GM23338 (cell line): ENCODE data around the gene CDH23. TPM values are rescaled to one million over a fixed set of nuclear protein-coding genes. Genes with fewer than 3 reads are reported as not detected.

Source experiments
- ATAC-seq: fragments of 200-7000 bp; cut with Tn5 transposase; 3 replicates; pipeline ENCODE4 v1.9.1; 2020
- DNase-seq: peaks from one replicate; pipeline ENCODE4 v3.0.0-alpha.2; 2015; ENCODE audit warnings: low spot score
- H2AFZ ChIP-seq: fragments of 200-600 bp; sonication (generic); 2 replicates; pipeline ENCODE4 v1.8.0; 2016; ENCODE audit warnings: antibody characterized with exemption, mild to moderate bottlenecking, moderate library complexity
- H3F3A ChIP-seq: fragments of 200-600 bp; sonication (generic); replicated peaks from 2 replicates; pipeline ENCODE4 v1.8.0; 2017; ENCODE audit warnings: antibody characterized with exemption, mixed run types, low read depth
- H3K27ac ChIP-seq: fragments of 200-600 bp; sonication (generic); 2 replicates; pipeline ENCODE4 v1.6.1; 2016; ENCODE audit warnings: low read depth
- H3K27me3 ChIP-seq: fragments of 200-600 bp; sonication (generic); 2 replicates; pipeline ENCODE4 v1.8.0; 2016; ENCODE audit warnings: mild to moderate bottlenecking, mixed run types, moderate library complexity; ENCODE audit not compliant: insufficient read depth
- H3K36me3 ChIP-seq: fragments of 200-600 bp; sonication (generic); 2 replicates; pipeline ENCODE4 v1.8.0; 2016; ENCODE audit warnings: mild to moderate bottlenecking; ENCODE audit not compliant: insufficient read depth
- H3K4me1 ChIP-seq: fragments of 200-600 bp; sonication (generic); 2 replicates; pipeline ENCODE4 v1.8.0; 2016; ENCODE audit warnings: mild to moderate bottlenecking, moderate library complexity; ENCODE audit not compliant: insufficient read depth
- H3K4me2 ChIP-seq: fragments of 200-600 bp; sonication (generic); 2 replicates; pipeline ENCODE4 v1.7.1; 2017; ENCODE audit warnings: mixed run types
- H3K4me3 ChIP-seq: fragments of 200-600 bp; sonication (generic); 2 replicates; pipeline ENCODE4 v1.6.1; 2016; ENCODE audit warnings: mixed run types
- H3K79me2 ChIP-seq: fragments of 200-600 bp; sonication (generic); replicated peaks from 2 replicates; pipeline ENCODE4 v1.8.0; 2017; ENCODE audit warnings: mild to moderate bottlenecking; ENCODE audit not compliant: insufficient read depth
- H3K9me2 ChIP-seq: fragments of 200-600 bp; sonication (generic); 2 replicates; pipeline ENCODE4 v1.8.0; 2017; ENCODE audit not compliant: insufficient read depth
- H4K20me1 ChIP-seq: fragments of 200-600 bp; sonication (generic); replicated peaks from 2 replicates; pipeline ENCODE4 v1.8.0; 2017; ENCODE audit warnings: mild to moderate bottlenecking; ENCODE audit not compliant: insufficient read depth
- H3K27ac Mint-ChIP-seq: 2 replicates; pipeline ENCODE4 v1.8.0; 2020; ENCODE audit warnings: inconsistent platforms, mild to moderate bottlenecking, moderate library complexity, mixed read lengths
- H3K27me3 Mint-ChIP-seq: 3 replicates; pipeline ENCODE4 v1.8.0; 2022; ENCODE audit warnings: low read depth, mild to moderate bottlenecking, moderate library complexity, mixed read lengths, inconsistent platforms; ENCODE audit not compliant: insufficient read depth, poor library complexity
- H3K36me3 Mint-ChIP-seq: 3 replicates; pipeline ENCODE4 v1.8.0; 2021; ENCODE audit warnings: low read depth, mild to moderate bottlenecking, inconsistent platforms, moderate library complexity, mixed read lengths
- H3K4me1 Mint-ChIP-seq: 3 replicates; pipeline ENCODE4 v1.8.0; 2020; ENCODE audit warnings: mild to moderate bottlenecking, inconsistent platforms, mixed read lengths
- H3K4me3 Mint-ChIP-seq: 3 replicates; pipeline ENCODE4 v1.8.0; 2021; ENCODE audit warnings: moderate library complexity, mild to moderate bottlenecking, inconsistent platforms, mixed read lengths
- H3K9me3 Mint-ChIP-seq: 3 replicates; pipeline ENCODE4 v1.8.0; 2020; ENCODE audit warnings: moderate library complexity, mild to moderate bottlenecking, inconsistent platforms, mixed read lengths
- CREB1 ChIP-seq: fragments of 250-450 bp; sonication (Bioruptor Pico); IDR thresholded peaks from 2 replicates; pipeline ENCODE4 v1.5.0; 2020; ENCODE audit warnings: low read depth, mild to moderate bottlenecking, moderate library complexity
- CTCF ChIP-seq, 2 experiments: fragments of 200-600 bp in 1 of 2; sonication (generic) in 1 of 2; conservative IDR thresholded peaks; 2 replicates each; pipeline versions ENCODE4 v1.5.1 to v1.6.1; 2016 to 2017; ENCODE audit warnings: antibody characterized with exemption in 2 of 2, low read depth in 2 of 2, mild to moderate bottlenecking in 2 of 2, moderate library complexity in 1 of 2
- ETS1 ChIP-seq: IDR thresholded peaks from 2 replicates; pipeline ENCODE4 v1.6.1; 2016; ENCODE audit warnings: antibody characterized with exemption
- EZH2phosphoT487 ChIP-seq: fragments of 200-600 bp; sonication (generic); IDR thresholded peaks from one replicate; pipeline ENCODE4 v1.8.1; 2018; ENCODE audit warnings: antibody characterized with exemption; ENCODE audit not compliant: unreplicated experiment
- JUNB ChIP-seq: IDR thresholded peaks from one replicate; pipeline ENCODE4 v1.6.1; 2016; ENCODE audit warnings: antibody characterized with exemption; ENCODE audit not compliant: unreplicated experiment
- NANOG ChIP-seq: IDR thresholded peaks from 2 replicates; pipeline ENCODE4 v1.6.1; 2016; ENCODE audit warnings: antibody characterized with exemption, borderline replicate concordance
- REST ChIP-seq: IDR thresholded peaks from one replicate; pipeline ENCODE4 v1.6.1; 2018; ENCODE audit warnings: antibody characterized with exemption; ENCODE audit not compliant: unreplicated experiment
- STAT1 ChIP-seq: IDR thresholded peaks from one replicate; pipeline ENCODE4 v1.6.1; 2016; ENCODE audit warnings: antibody characterized with exemption; ENCODE audit not compliant: unreplicated experiment
- ZNF331 ChIP-seq: fragments of 250-450 bp; sonication (Bioruptor Pico); IDR thresholded peaks from 2 replicates; pipeline ENCODE4 v1.5.0; 2020; ENCODE audit warnings: low read depth, mild to moderate bottlenecking, moderate library complexity
- polyA plus RNA-seq: library from polyadenylated mRNA; unstranded; fragments of >200 nt; fragmentation: Nextera tagmentation; extraction: Ambion mirVana; gene quantifications from 2 replicates; pipeline ENCODE4 v1.2.1, GENCODE V29; 2016
- total RNA-seq: library from RNA; depleted of rRNA; stranded (reverse); fragments of >200 nt; shearing (Covaris generic); gene quantifications from 2 replicates; pipeline ENCODE4 v1.2.3, GENCODE V29; 2014

Gene CDH23
- total and polyA plus RNA-seq, 2 experiments from 2014 or later: 0.95 to 4.3 TPM

GRCh38 chr10:71372882-71373495 is 23.7 kb upstream of the CDH23 start (continued):
- TF ChIP-seq ETS1 (no peak), STAT1 (no peak), REST (no peak), NANOG (no peak)

GRCh38 chr10:71374481-71375233 is 22.1 kb upstream of the CDH23 start:
- ATAC-seq: no peak
- no peaks in the 10 kb centered on the region for H3K9me3 Mint-ChIP-seq
- TF ChIP-seq REST: no peak
- no peak for TF ChIP-seq JUNB
- TF ChIP-seq NANOG: no peak
- no peak for TF ChIP-seq STAT1
- TF ChIP-seq CREB1 (CRISPR knock-in tag): no peak
- TF ChIP-seq CTCF (conservative IDR thresholded peaks at IDR 0.05; ENCODE audit: low read depth in 2 of 2): no peak
- TF ChIP-seq ETS1: no peak
- TF ChIP-seq ZNF331 (CRISPR knock-in tag): no peak
- TF ChIP-seq EZH2phosphoT487: no peak

More at GRCh38 chr10:71374481-71375233, 22.1 kb upstream of the CDH23 start:
- Histone ChIP-seq H3K27me3 (no peaks in the 10 kb centered on the region), H3K4me1 (peaks cover 6% of the 10 kb centered on the region; the same call in 1 of the 2 replicates), H2AFZ (no peak overlapping the region), H3K4me2 (no peak overlapping the region), H3F3A (no peaks in the 10 kb centered on the region), H4K20me1 (0 out of 2 replicates have a peak, but pooled peaks cover 4% of the 10 kb centered on the region), H3K27ac (no peak overlapping the region), H3K79me2 (no peaks in the 10 kb centered on the region), H3K9me2 (no peaks in the 10 kb centered on the region), H3K36me3 (no peaks in the 10 kb centered on the region), H3K4me3 (no peak overlapping the region)
- DNase-seq: no peak
- H3K4me3 Mint-ChIP-seq: no peak overlapping the region
- H3K36me3 Mint-ChIP-seq: no peaks in the 10 kb centered on the region
- peaks cover 4% of the 10 kb centered on the region; the same call in 2 of the 3 replicates for H3K4me1 Mint-ChIP-seq
- no peaks in the 10 kb centered on the region for H3K27me3 Mint-ChIP-seq
- no peak overlapping the region for H3K27ac Mint-ChIP-seq
